Activated CD8-positive, alpha-beta memory T cell treated with anti-CD3 and anti-CD28 coated beads, Interleukin-2, amount 50 U/mL, for 1 hour (primary cell): ENCODE results near the gene EWSR1.

ENCODE experiments used
- DNase-seq: peaks from one replicate; pipeline ENCODE4 v3.0.0-alpha.2; 2020; ENCODE audit errors: extremely low read depth

Gene EWSR1

DNA sequence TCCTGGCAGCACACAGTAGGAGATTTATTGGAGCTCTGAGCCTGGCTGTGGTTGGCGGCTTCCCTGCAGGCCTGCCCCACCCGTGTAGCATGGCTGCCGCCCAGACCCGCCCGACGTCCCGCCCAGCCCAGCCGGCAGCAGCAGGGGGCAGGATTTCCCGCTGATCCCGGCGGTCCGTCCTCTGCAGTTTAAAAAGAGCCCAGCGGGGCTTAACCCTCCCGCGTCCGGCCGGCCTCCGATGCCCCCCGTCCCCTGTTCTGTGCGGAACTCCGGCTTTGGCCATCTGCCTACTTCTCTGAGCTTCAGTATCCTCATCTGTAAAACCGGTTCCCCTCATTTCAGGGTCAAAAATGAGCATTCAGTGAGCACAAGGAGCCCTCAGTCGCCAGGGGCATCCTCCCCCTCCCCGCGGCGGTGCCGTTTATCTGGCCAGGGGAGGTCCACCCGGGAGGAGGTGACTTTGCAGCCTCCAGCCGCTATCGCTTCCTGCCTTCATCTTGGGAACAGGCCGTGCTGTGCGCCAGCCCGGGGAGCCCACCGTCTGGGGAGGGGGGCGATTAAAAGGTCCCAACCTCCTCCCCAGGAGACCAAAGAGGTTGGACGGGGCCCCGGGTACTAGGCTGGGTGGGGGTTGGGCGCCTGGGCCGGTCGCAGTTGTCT lies 38.2 kb downstream of the EWSR1 start, which contains the start of gene GAS2L1:
GAS2L1 (plus strand) TSS at position 476 of the 660 bp plus-strand sequence. CDS start 1,456 bp downstream, outside the sequence.
- DNase-seq: no peak

DNA sequence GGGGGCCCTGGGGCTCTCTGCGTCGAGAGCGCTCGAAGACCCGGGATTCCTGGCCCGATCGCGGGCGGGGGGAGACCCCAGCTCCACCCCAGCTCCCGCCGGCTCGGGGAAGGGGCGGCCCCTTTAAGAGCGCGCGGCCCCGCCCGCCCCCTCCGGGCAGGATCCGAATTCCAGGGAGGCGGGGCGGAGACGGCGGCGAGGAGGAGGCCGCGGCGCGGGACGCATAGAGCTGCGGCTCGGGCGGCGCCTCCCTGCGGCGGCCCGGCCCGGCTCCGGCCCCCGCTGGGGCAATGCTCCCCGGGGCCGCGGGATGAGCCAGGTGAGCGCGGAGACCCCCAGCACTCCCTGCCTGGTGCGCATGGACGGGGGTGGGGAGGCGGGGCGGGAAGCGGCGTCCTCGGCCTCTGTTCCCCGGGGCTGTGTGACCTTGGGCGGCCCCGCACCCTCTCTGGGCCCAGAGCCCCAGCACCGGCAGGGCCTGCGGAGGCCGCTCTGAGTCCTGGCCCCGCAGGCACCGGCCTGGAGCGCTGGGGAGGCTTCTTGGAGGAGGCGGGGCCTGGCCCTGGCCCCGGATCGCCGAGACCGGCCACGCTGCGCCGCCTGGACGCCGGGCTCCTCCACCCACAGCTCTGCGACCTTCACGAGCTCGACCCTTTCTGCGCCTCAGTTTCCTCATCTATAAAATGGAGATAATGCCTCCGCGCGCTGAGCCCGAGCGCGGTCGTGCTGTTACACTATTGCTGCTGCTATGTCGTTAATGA lies 38.9 kb downstream of the EWSR1 start:
- no peak for DNase-seq

DNA sequence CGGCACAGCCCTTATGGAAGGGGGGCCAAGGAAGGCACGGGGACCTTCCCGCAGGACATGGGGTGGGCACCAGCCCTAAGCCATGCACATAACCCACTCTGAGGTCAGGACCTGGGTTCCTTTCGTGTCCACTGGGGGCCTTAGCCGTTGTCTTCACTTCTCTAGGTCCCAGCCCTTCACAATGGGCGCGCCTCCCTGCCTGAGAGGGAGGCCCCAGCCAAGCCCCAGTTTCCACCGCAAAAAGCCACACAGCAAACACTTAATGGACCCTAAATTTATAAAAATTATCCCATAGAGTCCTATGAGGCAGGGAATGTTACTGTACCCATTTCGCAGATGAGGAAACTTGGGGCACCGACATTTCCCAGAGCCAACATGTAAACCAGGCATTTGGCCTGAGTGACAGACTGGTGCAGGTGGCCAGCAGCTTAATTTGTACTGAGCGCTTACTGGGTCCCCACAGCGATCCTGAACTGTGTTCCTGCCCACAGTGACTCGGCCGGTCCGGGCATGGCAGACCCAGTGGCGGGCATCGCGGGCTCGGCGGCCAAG lies 39.6 kb downstream of the EWSR1 start:
- DNase-seq: no peak

DNA sequence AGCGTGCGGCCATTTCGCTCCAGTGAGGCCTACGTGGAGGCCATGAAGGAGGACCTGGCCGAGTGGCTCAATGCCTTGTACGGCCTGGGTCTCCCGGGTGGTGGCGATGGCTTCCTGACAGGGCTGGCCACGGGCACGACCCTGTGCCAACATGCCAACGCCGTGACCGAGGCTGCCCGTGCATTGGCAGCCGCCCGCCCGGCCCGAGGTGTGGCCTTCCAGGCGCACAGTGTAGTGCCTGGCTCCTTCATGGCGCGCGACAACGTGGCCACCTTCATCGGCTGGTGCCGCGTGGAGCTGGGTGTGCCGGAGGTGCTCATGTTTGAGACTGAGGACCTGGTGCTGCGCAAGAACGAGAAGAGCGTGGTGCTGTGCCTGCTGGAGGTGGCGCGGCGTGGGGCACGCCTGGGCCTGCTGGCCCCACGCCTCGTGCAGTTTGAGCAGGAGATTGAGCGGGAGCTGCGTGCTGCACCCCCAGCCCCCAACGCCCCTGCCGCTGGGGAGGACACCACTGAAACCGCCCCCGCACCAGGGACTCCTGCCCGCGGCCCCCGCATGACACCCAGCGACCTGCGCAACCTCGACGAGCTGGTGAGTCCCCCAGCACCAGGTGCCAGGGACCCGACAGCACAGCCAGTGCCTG lies 40.2 kb downstream of the EWSR1 start:
- DNase-seq: no peak

DNA sequence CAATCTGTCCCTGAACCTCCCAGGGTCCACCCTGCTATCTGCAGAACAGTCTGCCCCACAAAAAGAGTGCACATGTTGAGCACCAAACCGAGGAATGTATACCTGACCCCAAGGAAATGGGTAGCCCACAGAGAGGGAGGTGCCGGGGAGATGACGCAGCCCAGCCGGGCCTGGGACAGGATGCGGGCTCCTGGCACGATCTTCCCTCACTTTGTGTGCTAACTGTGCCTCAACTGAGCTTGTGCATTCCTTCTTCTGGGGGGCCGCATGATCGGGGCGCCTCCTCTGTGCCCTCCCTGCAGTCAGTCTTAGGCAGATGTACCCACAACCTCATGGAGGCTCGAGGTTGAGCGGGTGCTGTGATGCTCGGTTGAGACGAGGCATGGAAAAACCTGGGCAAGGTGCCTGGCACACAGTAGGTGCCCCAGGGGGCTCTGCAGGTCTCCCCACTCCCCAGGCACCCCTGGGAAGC lies 40.8 kb downstream of the EWSR1 start:
- DNase-seq: no peak

DNA sequence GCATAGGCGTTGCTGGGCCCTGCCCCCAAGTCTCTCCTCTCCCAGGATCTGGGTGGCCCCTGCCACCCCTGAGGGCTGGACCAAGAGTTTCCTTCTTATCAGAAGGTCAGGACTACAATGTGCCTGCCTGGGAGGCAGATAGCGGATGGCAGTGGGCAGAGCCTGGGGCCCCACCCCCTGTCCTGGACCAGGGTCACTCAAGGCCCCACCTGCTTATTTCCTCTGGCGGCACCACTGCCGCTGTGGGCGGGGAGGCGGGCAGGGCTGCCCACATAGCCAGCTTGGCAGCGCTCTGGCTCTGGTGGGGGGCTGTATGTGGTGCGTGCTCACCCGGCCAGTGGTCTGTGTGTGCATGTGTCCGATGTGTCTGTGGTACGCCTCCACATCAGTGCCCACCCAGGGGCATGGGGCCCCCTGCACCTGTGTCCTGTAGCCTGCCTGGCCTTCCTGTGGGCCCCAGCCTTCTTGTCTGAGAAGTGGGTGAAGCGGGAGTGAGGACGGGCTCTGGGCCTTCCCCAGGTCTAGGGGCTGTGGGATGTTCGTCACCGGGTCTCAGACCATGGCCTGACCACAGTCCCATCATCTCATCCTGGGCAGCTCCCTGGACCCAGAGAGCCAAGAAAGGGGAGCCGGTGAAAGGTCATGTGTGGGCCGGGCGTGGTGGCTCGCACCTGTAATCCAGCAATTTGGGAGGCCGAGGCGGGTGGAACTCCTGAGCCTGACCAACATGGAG lies 41.4 kb downstream of the EWSR1 start:
- no peak for DNase-seq

DNA sequence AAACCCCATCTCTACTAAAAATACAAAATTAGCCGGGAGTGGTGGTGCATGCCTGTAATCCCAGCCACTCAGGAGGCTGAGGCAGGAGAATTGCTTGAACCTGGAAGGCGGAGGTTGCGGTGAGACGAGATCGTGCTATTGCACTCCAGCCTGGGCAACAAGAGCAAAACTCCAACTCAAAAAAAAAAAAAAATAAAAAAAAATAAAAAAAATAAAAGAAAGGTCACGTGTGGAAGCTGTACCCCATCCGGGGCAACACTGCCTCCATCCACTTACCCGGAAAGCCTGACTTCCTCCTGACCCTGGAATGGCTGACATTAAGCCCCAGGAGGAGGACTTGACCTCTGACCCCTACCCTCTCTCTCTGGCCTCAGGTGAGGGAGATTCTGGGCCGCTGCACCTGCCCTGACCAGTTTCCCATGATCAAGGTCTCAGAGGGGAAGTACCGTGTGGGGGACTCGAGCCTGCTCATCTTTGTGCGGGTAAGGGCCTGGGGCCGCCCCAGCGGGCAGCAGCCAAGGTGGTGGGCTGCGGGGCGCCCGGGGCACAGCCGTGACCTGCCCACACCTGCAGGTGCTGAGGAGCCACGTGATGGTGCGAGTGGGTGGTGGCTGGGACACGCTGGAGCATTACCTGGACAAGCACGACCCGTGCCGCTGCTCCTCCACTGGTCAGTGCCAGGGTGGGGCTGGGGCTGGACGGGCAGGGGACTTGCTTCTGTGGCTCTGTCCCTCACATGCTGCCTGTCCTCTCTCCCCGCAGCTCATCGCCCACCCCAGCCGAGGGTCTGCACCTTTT lies 42.2 kb downstream of the EWSR1 start:
- DNase-seq: no peak

DNA sequence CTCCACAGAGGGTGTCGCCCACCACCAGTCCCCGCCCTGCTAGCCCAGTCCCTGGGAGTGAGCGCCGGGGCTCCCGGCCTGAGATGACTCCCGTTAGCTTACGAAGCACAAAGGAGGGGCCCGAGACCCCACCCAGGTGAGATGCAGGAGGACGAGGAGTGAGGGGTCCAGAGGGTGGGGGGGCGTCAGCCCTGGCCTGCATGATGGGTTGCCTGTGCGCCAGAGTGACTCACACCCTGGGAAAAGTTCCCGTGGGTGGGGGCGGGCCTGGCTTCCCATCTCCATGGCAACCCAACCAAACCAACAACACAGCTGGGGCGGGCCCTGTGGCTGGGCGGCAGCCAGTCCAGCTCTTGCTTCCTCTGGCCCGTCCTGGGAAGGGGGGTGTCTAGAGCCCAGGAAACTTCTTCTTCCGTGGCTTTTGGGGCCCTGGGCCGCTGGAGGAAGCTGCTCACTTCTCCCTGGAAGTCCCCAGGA lies 42.8 kb downstream of the EWSR1 start:
- DNase-seq: no peak

DNA sequence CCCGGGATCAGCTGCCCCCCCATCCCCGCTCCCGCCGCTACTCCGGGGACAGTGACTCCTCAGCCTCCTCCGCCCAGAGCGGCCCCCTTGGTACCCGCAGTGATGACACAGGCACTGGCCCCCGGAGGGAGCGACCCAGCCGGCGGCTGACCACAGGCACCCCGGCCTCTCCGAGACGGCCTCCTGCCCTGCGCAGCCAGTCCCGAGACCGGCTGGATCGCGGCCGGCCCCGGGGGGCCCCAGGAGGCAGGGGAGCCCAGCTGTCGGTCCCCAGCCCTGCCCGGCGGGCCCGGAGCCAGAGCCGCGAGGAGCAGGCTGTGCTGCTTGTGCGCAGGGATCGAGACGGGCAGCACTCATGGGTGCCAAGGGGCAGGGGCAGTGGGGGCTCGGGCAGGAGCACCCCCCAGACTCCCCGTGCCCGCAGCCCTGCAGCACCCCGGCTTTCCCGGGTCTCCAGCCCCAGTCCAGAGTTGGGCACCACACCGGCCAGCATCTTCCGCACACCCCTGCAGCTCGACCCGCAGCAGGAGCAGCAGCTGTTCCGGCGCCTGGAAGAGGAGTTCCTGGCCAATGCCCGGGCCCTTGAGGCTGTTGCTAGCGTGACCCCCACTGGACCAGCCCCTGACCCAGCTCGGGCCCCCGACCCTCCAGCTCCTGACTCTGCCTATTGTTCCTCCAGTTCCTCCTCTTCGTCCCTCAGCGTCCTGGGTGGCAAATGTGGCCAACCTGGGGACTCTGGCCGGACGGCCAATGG lies 43.6 kb downstream of the EWSR1 start:
- DNase-seq: no peak

DNA sequence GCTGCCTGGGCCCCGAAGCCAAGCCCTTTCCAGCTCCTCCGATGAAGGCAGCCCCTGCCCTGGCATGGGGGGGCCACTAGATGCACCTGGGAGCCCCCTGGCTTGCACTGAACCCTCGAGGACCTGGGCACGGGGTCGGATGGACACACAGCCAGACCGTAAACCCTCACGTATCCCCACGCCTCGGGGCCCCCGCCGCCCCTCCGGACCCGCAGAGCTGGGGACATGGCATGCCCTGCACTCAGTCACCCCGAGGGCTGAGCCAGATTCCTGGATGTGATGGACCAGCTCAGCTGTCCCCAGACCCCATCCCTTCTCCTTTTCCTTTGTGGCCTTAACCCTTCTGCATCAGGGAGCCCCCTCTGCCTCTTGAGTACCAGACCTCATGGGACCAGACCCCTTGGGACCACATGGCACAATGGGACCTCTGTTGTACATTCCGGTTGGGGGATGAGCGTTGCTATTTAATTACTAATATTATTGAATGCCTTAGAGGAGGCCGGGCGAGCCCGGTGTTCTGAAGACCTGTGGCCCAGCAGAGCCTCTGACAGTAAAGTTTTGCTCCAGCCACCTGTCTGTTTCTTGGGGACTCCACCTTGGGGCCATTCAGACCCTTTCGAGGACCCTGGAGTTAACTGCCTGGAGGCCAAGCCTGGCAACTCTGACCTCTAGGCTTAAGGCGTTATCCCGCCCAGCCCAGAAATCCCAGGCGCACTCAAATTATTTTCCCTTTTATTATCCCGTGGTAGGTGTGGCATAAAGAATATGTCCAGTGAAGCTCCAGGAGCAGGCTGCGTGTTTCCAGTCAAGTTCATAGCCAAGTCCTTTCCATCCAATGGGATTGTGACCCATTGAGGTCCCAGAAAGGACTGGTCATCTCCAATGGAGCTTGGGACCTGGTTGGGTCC lies 44.4 kb downstream of the EWSR1 start:
- no peak for DNase-seq

DNA sequence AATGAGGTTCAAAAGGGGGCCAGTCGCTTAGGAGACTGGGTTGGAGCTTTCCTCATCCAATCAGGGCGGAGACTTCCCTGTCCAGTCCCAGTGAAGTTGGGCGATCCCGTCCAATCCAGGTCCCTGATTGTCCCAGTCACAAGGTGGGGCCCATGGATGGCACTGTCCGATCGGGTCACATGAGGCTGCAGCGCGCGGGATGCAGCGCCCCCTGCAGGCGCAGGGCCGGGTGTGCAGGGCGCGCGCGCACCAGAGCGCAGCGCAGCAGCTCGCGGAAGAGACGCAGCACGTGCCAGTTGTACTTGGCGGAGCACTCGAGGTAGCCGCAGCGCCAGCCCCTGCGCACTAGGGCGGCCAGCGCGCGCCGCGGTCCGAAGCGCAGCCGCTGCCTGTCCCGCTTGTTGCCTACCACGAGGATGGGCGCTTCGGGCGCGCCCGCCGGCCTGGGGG lies 45.1 kb downstream of the EWSR1 start:
- DNase-seq: no peak

DNA sequence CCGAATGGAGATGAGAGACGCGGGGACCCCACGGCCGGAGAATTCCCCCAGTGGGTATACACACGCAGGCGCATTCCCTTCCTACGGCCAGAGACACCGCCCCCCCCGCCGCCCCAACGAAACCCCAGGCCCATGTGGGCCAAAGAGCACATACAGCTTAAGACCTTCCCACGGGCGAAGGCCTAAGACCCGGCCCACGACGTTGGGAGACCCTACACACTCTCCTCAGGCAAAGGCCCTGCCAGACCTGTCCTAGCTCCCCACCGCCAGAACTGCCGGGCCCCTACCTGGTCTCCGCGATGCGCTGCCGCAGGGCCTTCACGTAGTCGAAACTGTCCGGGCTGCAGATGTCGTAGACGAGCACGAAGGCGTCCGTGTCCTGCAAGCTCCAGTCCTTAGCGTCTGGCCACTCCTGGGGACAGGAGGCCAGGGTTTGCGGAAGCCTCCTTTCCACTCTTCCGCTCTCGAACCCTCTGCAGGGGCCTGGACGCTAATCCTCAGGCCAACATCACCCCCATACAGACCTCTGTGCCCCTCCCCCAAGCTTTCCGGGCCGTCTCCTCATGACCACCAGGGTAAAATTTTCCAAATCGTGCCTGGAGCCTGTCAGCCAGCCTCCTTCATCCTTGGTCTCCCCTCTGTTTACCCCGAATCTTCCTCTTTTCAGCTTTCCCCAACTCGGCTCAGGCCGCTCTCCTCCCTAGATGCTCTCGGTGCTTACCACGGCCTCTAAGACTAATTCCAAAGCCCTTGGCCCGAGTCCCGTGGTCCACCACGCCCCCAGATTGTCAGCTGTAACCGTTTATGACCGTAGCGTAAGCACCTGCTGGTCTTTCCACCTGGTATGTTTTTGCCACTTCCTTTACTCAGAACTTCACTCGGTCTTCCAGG lies 45.8 kb downstream of the EWSR1 start:
- no peak for DNase-seq

DNA sequence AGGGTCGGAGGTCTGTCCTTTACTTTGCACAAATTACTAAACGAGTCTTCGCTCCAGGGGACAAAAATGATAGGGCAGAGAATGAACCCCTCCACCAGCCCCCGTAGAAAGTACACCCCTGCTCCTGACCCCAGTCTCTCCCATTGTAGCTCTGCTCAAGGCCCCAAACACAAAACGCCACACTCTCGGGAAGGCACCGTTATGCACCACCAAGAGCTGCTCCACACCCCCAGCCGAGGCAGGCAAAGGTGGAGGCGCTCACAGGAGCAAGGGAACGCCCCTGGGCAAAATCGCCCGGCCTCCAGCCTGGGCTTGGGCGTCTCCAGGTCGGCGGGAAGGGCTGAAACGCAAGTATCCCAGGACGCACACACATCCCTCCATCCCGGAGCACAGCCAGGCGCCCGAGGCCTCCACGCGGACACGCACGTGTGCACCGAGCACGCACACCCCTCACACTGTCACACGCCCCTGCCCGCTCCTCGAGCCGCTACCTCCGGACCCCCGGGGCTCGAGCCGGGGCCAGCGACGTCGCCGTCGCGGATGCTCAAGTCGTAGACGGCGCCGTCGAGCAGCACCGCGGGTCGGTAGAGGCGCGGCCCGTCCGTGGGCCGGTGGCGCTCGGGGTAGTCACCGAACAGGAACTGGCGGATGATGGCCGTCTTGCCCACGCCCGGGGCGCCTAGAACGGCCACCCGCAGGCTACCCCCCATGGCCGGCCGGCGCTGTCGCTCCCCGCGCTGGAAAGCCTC lies 46.6 kb downstream of the EWSR1 start:
- no peak for DNase-seq

DNA sequence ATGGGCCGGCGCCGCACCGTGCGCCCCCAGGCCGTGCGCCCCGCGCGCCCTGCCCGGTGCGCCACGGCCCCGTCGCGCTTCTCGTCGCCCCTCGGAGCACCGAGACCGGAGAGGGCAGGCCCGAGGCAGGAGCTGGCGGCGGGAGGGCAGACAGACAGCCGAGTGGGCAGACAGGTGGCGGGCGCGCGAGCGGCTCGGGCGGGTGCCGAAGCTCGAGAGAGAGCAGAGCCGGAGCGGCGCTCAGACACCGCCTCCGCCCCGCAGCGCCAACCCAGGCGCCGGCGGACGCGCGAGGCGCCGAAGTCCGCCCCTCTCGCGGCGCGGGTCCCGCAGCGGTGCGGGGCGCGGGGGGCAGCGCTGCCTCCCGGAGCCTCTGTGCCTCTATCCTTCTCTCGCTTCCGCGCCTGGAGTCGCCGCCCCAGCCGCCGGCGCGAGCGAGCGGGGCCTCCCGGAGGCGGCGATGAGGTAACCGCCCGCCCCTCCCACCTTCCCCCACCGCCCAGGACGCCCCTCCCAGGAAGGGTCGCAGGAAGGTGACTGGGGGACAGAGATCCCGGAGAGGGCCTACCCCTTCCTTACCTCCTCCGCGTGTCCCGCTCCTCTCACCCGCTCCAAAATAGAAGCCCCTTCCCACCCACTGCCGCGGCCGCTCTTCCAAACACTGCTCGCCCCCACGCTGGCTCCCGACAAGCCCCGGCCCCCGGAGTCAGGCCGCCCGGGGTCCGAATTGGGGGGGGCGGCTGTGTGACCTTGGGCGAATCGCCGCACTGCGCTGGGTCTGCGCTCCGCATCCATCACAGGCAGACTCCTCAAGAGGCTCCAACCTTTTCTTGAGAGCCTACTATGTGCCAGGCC lies 47.4 kb downstream of the EWSR1 start, which contains the start of gene RASL10A:
RASL10A (minus strand) TSS at position 412 of the 855 bp plus-strand sequence. CDS start 451 bp downstream, outside the sequence.
- no peak for DNase-seq

DNA sequence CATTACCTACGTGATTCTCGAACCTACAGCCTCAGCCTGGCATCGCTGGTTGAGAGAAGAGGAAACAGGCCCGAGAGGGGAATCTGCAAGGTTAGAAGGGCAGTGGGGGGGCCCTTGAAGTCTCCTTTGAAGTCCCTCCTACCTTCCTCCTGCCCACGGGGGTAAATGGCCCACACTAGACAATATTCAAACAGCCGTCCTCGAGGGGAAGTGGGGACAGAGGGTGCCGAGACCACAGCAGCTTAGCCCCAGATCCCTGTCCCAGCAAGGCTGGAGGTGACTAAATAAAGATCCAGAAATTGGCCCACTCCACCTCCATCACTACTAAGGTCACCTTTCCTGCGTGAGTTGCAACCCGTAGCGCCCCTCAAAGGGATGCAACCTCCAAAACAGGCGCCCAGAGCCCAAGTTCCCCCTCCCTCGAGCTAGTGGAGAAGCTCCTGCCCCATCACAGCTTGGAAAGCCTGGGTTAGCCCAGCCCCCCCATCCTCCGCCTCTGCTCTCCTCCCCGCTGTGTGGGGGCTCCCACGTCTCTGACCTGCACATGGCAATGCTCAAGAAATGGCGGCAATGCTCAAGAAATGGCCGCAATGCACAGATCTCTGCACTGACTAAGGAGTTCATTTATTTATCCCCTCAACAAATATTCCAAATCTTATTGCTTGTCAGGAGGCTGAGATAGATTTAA lies 48.2 kb downstream of the EWSR1 start:
- DNase-seq: no peak
